ENCODE measurements around the gene IQSEC1. TPM values are rescaled to one million over a fixed set of nuclear protein-coding genes. Genes with fewer than 3 reads are reported as not detected.

Gene IQSEC1
- total and polyA plus RNA-seq, 9 of the 15 experiments (the other 6 are each of a cell fraction or from before 2014, with no cell fraction given): 0.56 to 39.0 (median 6.8) TPM

DNA sequence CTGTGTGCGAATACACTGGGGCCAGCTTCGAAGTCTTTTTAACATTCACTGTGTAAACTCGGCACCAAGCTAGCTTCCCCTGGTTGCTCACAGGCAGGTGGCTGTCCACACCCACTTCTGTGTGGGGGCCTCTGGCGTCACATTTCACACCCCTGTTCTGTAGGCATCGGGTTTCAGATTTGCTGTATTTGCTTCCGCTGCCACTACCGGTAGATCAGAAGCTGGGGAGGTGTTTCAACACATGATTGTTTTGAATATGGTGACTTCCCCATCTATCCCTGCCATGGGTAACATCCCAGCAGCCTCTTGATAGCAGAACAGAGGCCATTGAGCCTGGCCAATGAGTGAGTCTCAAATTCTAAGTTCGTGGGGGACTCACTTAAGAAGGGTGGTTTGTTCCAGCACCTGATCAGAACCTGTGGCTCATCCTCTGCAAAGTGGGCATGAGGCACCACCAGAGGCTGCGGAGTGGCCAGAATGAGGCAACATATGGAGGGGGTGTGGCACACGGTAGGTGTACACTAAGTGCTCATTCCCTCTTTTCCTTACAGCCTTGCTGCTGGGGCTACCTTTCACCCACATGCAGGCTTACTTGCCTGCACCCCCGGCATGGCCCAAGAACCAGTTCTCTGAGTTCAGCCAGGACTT, 61.5 kb downstream of the IQSEC1 start (continued):
- TF ChIP-seq, protein P1, sequence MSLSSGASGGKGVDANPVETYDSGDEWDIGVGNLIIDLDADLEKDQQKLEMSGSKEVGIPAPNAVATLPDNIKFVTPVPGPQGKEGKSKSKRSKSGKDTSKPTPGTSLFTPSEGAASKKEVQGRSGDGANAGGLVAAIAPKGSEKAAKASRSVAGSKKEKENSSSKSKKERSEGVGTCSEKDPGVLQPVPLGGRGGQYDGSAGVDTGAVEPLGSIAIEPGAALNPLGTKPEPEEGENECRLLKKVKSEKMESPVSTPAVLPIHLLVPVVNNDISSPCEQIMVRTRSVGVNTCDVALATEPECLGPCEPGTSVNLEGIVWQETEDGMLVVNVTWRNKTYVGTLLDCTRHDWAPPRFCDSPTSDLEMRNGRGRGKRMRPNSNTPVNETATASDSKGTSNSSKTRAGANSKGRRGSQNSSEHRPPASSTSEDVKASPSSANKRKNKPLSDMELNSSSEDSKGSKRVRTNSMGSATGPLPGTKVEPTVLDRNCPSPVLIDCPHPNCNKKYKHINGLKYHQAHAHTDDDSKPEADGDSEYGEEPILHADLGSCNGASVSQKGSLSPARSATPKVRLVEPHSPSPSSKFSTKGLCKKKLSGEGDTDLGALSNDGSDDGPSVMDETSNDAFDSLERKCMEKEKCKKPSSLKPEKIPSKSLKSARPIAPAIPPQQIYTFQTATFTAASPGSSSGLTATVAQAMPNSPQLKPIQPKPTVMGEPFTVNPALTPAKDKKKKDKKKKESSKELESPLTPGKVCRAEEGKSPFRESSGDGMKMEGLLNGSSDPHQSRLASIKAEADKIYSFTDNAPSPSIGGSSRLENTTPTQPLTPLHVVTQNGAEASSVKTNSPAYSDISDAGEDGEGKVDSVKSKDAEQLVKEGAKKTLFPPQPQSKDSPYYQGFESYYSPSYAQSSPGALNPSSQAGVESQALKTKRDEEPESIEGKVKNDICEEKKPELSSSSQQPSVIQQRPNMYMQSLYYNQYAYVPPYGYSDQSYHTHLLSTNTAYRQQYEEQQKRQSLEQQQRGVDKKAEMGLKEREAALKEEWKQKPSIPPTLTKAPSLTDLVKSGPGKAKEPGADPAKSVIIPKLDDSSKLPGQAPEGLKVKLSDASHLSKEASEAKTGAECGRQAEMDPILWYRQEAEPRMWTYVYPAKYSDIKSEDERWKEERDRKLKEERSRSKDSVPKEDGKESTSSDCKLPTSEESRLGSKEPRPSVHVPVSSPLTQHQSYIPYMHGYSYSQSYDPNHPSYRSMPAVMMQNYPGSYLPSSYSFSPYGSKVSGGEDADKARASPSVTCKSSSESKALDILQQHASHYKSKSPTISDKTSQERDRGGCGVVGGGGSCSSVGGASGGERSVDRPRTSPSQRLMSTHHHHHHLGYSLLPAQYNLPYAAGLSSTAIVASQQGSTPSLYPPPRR (CRISPR knock-in tag; IDR thresholded peaks at IDR 0.05; ENCODE audit: borderline replicate concordance): no peak
- TF ChIP-seq ZNF232 (CRISPR knock-in tag; IDR thresholded peaks at IDR 0.05) (no peak), TGIF2 (CRISPR knock-in tag; IDR thresholded peaks at IDR 0.05) (no peak), TBP (optimal IDR thresholded peaks at IDR 0.05; ENCODE audit: low read depth, low read length) (peak; percentile 28), LARP7 (IDR thresholded peaks at IDR 0.05) (no peak), ZBTB17 (CRISPR knock-in tag; IDR thresholded peaks at IDR 0.05) (peak; percentile 69; the same call in 1 of the 2 replicates), BRF1 (IDR thresholded peaks at IDR 0.05; ENCODE audit: borderline replicate concordance, extremely low read depth, insufficient read length) (no peak), ARID2 (IDR thresholded peaks at IDR 0.05) (no peak), MAFF (IDR thresholded peaks at IDR 0.05; ENCODE audit: low read length) (no peak), ZNF23 (CRISPR knock-in tag; IDR thresholded peaks at IDR 0.05) (no peak), ETV6 (IDR thresholded peaks at IDR 0.05; ENCODE audit: borderline replicate concordance in 1 of 2, low read depth in 2 of 2, low read length in 1 of 2) (no peak), ETV6 (CRISPR knock-in tag; IDR thresholded peaks at IDR 0.05; ENCODE audit: borderline replicate concordance) (no peak), SMAD3 (CRISPR knock-in tag; conservative IDR thresholded peaks at IDR 0.05) (no peak), HLTF (IDR thresholded peaks at IDR 0.05) (no peak), CBX2 (IDR thresholded peaks at IDR 0.05; ENCODE audit: insufficient read depth, low read length, poor library complexity, severe bottlenecking) (no peak), FOXJ3 (CRISPR knock-in tag; IDR thresholded peaks at IDR 0.05) (no peak)
- TF ChIP-seq, protein P2, sequence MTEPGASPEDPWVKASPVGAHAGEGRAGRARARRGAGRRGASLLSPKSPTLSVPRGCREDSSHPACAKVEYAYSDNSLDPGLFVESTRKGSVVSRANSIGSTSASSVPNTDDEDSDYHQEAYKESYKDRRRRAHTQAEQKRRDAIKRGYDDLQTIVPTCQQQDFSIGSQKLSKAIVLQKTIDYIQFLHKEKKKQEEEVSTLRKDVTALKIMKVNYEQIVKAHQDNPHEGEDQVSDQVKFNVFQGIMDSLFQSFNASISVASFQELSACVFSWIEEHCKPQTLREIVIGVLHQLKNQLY (CRISPR knock-in tag; conservative IDR thresholded peaks at IDR 0.05): no peak
- TF ChIP-seq, protein P3, sequence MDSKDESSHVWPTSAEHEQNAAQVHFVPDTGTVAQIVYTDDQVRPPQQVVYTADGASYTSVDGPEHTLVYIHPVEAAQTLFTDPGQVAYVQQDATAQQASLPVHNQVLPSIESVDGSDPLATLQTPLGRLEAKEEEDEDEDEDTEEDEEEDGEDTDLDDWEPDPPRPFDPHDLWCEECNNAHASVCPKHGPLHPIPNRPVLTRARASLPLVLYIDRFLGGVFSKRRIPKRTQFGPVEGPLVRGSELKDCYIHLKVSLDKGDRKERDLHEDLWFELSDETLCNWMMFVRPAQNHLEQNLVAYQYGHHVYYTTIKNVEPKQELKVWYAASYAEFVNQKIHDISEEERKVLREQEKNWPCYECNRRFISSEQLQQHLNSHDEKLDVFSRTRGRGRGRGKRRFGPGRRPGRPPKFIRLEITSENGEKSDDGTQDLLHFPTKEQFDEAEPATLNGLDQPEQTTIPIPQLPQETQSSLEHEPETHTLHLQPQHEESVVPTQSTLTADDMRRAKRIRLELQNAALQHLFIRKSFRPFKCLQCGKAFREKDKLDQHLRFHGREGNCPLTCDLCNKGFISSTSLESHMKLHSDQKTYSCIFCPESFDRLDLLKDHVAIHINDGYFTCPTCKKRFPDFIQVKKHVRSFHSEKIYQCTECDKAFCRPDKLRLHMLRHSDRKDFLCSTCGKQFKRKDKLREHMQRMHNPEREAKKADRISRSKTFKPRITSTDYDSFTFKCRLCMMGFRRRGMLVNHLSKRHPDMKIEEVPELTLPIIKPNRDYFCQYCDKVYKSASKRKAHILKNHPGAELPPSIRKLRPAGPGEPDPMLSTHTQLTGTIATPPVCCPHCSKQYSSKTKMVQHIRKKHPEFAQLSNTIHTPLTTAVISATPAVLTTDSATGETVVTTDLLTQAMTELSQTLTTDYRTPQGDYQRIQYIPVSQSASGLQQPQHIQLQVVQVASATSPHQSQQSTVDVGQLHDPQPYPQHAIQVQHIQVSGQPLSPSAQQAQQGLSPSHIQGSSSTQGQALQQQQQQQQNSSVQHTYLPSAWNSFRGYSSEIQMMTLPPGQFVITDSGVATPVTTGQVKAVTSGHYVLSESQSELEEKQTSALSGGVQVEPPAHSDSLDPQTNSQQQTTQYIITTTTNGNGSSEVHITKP (IDR thresholded peaks at IDR 0.05; ENCODE audit: partially characterized antibody): no peak
- TF ChIP-seq, protein P4, sequence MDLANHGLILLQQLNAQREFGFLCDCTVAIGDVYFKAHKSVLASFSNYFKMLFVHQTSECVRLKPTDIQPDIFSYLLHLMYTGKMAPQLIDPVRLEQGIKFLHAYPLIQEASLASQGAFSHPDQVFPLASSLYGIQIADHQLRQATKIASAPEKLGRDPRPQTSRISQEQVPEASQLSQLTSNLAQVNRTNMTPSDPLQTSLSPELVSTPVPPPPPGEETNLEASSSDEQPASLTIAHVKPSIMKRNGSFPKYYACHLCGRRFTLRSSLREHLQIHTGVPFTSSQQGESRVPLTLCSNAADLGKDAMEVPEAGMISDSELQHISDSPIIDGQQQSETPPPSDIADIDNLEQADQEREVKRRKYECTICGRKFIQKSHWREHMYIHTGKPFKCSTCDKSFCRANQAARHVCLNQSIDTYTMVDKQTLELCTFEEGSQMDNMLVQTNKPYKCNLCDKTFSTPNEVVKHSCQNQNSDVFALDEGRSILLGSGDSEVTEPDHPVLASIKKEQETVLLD (IDR thresholded peaks at IDR 0.05): no peak
